HG03354 (cell line): ENCODE measurements around the gene INHBB.
"Not testable (repeated sequence)": the region's sequence is repeated elsewhere in the genome, so short reads cannot be mapped to it uniquely, and the experiment has no call there.

ENCODE experiments used
- ATAC-seq: cut with Tn5 transposase; IDR thresholded peaks from one replicate; pipeline ENCODE4 v1.9.1; 2021; ENCODE audit warnings: mild to moderate bottlenecking; ENCODE audit not compliant: unreplicated experiment, poor library complexity, severe bottlenecking

The INHBB gene

DNA sequence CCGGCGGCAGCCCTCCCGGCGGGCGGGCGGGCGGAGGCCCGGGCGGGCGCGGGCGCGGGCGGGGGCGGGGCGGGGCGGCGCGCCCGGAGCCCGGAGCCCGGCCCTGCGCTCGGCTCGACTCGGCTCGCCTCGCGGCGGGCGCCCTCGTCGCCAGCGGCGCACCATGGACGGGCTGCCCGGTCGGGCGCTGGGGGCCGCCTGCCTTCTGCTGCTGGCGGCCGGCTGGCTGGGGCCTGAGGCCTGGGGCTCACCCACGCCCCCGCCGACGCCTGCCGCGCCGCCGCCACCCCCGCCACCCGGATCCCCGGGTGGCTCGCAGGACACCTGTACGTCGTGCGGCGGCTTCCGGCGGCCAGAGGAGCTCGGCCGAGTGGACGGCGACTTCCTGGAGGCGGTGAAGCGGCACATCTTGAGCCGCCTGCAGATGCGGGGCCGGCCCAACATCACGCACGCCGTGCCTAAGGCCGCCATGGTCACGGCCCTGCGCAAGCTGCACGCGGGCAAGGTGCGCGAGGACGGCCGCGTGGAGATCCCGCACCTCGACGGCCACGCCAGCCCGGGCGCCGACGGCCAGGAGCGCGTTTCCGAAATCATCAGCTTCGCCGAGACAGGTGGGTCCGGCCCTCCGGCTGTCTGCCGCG, at the start of gene INHBB:
TSS of gene INHBB (plus strand) at position 111 of the 641 bp plus-strand sequence. CDS start at position 164, 53 bp downstream.
- ATAC-seq, result no peak

DNA sequence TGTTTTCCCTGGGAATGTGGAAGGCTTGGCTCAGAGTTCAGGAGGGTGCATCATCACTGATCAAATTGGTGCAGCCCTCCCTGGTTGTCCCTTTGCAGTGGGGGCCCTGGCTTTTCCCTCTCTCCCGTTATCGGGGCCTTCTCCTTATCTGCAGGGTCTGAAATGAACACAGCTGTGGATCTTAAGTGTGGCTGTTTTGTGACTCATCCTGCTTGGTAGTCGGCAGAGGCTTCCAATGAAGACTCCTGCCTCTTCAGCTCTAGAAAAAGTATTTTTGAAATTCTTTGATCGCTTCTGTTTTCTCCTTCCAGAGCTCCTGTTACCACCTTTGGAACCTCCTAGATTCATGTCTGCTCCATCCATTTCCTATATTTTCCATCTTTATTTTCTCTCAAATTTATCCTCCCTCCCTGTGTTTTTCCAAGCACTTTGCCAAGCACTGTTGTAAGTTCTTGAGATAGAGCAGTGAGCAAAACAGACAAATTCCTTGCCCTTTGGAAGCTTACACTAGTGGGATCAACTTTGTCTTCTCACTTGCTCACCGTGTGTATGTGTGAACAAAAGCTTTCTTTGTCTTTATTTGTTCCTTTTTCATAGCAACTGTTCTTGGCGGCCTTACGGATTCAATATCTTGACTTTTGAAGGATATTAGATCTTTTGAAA, 47.6 kb upstream of the INHBB start:
- ATAC-seq, result no peak

DNA sequence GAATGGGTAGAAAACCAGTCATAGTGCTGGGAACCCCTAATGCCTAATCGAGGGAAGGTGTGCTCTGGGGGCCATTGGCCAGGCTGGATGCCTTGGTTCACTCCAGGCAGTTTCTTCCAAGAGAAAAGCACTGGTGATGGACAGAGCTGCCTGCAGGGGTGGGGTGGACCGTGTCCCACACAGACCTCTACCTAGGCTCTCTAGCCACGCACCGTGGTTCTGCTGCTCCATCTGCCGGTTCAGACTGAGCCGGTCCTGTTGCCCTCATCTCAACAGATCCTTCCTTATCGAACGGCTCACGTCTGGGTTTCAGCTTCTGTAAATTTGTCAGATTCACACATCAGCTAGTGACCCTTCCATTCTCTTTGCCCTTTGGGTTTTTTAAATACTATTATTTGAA, 46.9 kb upstream of the INHBB start:
- ATAC-seq, result no peak

DNA sequence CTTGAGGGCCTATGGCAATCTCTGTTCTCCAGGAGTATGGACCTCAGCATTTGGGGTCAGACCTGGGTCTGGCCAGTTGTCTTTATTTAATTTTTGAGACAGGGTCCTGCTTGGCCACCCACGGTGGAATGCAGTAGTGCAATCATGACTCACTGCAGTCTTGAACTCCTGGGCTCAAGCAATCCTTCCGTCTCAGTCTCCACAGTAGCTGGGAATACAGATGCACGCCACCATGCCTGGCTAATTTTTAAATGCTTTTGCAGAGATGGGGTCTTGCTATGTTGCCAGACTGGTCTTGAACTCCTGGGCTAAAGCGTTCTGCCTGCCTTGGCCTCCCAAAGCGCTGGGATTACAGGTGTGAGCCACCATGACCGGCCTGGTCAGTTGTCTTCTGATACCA, 46.4 kb upstream of the INHBB start:
- no peak for ATAC-seq

DNA sequence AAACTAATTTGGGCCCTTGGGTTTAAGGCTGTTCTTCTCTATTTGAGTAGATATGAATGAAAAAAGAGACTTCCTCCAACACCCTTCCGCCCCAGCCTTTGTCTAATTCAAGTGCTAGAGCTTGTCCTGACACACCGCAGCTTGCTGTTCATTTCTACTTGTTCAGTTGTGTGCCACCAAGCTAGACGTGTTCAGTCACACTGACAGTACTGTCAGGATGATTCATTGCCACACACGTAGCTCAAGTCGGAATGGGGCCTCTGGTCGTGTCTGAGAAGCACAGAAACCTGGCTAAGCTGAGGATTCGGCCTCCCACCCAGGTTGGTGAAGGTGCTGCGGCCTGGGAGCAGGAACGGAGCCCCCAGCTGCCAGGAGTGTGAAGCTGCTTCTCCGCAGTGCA, 45.6 kb upstream of the INHBB start:
- ATAC-seq, result no peak

DNA sequence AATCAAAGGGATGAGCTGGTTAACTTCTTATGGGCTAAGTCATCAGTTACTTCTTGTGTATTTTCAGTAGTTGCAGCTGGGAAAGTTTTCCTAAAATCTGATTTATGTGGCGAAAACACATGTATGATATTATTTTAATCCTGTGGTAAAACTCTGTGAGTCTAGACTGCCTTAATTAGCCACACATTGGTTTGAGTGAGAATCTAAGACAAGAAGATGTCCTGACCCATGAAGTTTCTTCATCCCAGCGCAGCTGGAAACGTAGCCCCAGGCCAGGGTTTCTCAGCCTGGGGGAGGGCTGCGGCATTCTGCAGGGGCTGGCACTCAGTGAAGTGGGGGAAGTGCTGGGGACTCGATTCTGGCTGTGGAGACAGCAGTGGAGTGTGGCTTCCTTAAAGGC, 44.7 kb upstream of the INHBB start:
- ATAC-seq, result no peak

DNA sequence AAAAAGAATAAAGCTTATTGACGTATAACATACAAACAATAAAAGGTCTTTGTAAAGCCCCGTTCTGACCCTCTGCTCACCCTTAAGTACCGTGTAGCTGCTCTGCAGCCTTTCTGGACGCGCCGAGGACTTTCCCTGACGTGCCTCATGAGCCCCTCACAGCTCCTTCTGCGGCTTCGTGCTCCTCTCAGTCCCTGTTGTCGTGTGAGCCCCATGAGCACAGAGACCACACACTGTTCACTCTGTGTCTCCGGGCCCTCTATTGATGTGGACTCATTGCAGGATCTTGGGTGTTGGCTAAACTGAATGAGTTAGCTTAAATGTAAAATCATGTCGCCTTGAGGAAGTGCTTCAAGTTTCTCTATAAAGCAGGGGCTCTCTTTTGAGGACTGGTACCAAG, 43.6 kb upstream of the INHBB start:
- no peak for ATAC-seq

DNA sequence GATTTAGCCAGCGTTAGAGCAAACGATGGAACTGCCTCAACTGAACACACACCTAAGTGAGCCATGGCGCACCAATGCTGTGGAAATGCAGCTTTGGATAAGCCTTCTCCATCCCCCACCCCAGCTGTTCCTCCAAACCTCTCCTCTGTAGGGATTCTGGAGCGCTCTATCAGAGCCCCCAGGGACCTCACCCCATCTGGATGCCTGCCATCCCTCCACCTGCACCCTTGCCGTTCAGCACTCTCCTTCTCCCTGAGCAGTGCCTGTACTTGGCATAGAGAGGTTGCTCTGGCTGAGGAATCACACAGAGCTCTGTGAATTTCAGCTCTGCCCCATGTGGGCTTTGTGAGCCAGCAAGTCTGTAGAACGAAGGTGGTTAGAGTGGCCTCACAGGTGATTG, 42.8 kb upstream of the INHBB start:
- ATAC-seq, result no peak

DNA sequence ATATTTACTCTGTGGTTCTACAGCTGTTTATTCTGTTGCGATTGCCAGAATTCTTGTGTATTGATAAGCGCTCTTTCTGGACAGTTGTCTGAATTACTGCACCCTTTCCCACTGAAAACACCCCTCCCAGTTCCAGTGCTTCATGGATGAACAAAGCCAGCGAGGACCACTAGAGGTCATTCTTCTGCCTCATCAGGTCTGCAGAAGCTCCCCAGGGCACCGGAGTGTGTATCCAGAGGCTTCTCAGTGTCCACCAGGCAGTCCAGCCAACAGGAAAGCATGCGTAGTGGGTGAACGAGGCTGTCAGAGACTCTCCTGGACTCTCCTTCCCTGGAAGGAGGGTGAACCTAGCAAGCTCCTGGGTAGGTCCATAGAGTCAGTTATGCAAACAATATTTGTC, 40.6 kb upstream of the INHBB start:
- no peak for ATAC-seq

DNA sequence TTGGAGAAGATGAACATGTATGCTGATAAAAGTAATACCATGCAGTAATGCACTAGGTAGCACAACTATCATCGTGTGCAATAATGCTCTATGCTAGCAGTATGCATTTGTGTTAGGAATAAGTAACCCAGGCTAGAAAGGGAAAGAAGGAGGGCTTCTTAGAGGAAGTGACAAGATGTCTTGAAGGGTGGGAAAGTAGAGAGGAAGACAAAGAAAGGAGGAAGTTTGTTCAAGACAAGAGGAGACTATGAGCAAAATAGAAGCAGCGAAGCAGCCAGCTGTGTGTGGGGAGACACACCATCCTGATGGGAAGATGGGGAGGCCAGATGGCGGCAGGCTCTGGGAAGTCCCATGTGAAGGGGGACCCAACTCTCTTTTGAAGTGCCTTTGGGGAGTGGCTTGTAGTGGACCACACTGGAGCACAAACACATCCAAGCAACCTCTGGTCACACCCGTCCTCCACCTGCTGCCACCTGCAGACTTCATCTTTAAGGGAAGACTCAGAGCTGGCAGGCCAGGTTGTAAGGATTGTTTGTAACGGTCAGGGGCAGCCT, 39.9 kb upstream of the INHBB start:
- no peak for ATAC-seq

DNA sequence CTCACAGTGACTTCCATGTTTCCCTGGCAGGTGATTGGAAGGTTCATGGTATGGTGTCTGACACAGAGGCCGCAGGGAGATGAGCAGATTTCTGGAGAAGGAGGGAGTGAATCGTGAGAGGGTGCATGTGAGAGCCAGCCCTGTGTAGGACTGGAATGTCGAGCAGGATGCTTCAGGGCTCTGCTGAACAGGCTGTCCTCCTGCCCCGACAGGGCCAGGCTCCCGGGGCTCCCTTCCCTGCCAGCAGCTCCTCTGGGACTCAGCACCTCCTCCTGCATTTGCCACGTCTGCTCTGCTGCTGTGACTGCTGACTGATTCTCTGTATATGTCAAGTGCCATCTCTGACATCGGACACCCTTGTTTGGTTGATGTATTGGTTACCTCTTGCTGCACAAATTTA, 38.5 kb upstream of the INHBB start:
- no peak for ATAC-seq

DNA sequence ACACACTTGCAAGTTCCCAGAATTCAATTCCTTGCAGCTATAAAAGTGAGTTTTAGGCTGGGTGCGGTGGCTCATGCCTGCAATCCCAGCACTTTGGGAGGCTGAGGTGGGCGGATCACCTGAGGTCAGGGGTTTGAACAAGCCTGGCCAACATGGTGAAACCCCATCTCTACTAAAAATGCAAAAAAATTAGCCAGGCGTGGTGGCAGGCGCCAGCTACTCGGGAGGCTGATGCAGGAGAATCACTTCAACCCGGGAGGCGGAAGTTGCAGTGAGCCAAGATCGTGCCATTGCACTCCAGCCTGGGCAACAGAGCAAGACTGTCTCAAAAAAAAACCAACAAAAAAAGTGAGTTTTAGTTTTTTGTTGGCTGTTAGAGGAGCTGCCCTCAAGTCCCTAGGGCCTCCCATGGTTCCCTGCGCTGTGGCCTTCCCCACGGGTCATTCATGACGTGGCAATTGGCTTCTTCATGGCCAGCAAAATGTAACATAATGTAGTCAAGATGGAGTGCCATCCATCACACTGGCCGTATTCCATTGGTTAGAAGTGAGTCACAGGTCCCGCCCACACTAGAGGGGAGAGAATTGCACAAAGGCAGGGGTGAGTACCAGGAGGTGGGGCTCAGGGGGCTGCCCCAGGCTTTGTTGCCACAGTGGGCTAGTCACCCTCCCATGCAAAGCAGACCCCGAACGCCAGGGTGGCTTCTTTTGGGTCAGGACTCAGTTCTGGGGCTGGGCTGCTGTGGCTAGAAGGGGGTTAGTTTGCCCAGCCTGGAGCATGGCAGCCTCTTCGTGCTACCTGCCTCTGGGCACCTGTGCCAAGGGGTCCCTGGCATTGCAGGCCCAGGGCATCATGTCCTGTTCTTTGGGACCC, 37.7 kb upstream of the INHBB start:
- peak; percentile 35 for ATAC-seq

DNA sequence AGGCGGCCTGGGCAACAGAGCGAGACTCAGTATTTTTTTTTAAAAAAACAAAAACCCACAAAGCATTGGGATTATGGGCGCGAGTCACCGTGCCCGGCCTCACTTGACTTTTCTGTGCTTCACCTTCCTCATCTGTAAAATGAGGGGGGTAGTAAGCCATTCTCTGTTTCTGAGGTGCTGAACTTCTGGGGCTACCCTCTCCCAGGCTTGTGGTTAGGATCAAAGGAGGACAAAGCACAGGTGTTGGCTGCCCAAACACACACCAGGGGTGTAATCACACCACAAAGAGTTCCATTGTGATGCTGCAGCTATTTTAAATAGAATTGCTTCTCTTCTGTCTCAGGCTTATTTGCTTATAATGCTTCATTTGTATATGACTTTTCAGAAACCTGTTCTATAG, 35.8 kb upstream of the INHBB start:
- peak; percentile 64 for ATAC-seq

DNA sequence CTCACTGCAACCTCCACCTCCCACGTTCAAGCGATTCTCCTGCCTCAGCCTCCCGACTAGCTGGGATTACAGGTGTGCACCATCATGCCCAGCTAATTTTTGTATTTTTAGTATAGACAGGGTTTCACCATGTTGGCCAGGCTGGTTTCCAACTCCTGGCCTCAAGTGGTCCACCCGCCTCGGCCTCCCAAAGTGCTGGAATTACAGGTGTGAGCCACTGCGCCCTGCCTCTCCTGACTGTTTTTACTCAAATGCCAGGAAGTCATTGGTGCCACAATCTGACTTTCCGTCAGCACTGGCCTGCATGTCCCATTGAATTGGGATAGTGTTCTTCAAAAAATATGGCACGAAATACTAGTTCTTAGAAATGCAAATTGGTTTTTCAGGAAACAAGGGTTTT, 35.1 kb upstream of the INHBB start:
- ATAC-seq, result not testable (repeated sequence)

DNA sequence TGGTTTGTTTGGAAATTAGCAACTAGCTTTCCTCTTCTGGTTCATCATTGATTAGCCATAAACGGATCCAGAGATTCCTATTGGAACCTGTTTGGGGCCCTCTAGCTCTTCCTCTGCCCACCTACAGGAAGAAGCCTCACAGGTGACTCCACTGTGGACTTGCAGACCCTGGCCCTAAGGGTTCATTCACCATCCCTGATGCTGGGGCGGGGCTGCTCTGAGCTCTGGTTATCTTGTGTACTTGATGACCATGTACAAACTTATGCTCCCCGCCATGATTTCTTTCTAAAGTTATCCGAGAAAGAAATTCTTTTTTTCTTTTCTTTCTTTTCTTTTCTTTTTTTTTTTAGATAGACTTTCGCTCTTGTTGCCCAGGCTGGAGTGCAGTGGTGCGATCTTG, 33.9 kb upstream of the INHBB start:
- ATAC-seq, result no peak

DNA sequence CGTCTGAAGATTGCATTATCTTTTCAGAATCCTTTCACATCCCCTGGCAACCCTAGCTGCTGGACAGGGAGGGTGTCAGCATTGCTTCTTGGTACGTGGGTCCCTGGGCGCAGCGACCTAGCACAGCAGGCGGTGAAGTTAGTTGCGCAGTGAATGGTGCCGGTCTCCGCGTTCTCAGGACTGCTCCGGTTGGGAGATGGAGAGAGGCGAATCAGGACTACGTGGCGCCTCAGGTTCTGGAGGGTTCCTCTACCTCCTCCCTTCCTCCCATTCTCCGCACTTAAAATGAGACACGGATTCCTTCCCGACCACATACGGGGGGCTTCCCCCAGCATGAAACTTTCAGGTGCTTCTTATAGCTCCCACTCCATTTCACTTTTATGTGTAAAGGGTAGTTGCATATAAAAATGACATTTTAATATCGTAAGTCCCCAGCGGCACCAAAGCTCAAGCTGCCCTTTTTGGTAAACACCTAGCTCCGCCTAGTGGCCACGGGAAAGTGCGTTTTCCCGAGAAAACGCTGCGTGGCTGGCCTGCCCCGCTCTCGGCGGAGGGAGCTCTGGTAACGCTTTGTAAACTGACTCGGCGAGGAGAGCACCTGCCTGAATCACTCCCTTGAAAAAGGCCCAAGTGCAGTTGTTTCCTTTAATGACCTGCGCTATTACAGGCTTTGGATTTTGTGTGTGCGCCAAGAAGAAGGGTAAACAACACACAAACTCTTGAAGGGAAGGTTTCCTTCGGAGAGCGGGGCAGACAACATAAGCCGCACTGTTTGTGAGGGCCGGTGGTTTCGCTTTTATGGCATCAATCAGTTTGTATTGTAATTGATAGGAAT, 32.9 kb upstream of the INHBB start:
- ATAC-seq, result peak; percentile 57

DNA sequence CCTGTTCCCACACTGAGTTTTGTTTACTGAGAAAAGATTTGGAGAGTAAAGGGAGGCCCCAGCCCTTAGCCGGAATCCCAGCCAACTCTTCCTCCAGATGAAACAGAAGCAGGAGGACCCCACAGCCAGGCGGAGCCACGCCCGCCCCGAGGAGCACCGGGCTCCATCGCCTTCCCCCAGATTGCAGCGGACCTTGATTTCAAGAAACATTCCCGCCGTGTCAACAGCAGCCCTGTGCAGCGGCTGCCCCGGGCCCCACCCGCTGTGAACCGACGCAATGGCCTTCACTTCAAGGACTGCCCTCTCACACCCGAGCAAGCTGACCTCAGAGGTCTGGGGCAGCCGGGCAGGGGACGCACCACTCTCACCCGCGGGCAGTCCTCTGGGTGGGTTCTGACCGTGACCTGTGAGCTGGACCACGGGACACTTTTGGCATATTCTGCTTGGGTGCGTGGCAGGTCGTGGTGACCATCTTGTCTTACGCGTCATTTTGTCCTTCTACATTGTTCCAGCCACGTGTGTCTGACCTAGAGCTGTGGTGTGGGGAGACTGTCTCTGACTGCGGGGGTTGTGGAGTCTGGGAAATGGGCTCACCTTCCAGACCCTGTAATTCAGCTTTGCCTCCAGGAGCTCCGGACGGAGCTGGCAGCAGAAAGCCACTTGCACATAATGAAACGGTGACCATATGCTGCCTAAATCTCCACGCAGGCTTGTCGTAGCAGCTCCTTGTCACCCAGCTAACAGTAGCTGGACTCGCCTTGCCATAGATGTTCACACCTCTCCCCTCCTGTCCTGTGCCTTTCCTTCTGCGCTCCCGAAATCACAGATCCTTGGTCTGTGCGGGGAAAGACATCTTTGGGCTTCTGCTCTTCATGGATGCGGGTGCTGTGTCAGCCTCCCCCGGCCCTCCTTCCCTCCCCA, 32.0 kb upstream of the INHBB start:
- no peak for ATAC-seq

DNA sequence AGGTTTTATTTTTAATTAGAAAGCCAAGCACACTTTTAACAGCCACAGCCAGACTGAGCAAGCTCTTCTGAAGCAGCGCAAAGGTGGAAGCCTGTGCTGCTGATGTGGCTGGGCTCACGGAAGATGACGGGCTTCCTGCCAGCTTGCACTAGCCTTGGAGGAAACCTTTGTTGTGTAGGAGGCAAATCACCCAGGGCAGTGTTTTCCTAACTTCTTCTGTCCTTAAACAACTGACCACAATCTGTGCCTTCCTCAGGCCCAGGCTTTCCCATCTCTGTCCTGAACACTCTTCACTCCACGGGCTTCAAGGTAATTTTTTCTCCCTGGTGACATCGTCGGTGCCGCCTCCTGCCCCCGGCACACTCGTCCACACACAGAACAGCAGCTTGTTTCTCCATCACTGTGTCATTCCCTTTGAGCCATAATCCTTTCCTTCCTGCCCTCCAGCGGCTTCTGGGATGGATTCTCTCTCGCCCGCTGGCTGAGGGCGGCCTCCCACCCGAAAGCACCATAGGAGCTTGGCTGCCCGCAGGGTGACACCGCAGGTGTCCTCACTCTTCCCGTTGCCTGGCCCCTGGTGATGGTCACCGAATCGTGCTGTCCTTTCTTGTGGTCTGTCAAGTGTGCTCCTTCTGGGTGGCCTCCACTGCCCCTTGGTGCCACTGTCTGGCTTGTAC, 31.1 kb upstream of the INHBB start:
- no peak for ATAC-seq
